Calu3 (cell line): Measurements from ENCODE around the gene DOC2B. TPM values are rescaled to one million over a fixed set of nuclear protein-coding genes. Genes with fewer than 3 reads are reported as not detected.

ENCODE experiments used
- BruUV-seq: library from RNA; stranded (reverse); fragments of 400-500 nt; replicated peaks from 2 replicates; lab custom pipeline; 2021; lab: Mats Ljungman, UMichigan
- CTCF ChIA-PET: fragments of 300-600 bp; sonication (Branson Sonifier 250); formaldehyde crosslinking; loops from one replicate; lab custom pipeline; 2022; ENCODE audit warnings: antibody characterized with exemption; lab: Charles Lee
- DNase-seq: peaks from one replicate; pipeline ENCODE4 v3.0.0; 2022
- H3K27ac Mint-ChIP-seq: one replicate; pipeline ENCODE4 v1.8.0; 2022; ENCODE audit warnings: mixed read lengths; ENCODE audit not compliant: unreplicated experiment
- H3K27me3 Mint-ChIP-seq: one replicate; pipeline ENCODE4 v1.8.0; 2022; ENCODE audit warnings: mixed read lengths; ENCODE audit not compliant: unreplicated experiment
- H3K36me3 Mint-ChIP-seq: one replicate; pipeline ENCODE4 v1.8.0; 2022; ENCODE audit warnings: mild to moderate bottlenecking, moderate library complexity, mixed read lengths; ENCODE audit not compliant: insufficient read depth, unreplicated experiment
- H3K4me1 Mint-ChIP-seq: one replicate; pipeline ENCODE4 v1.8.0; 2022; ENCODE audit warnings: mild to moderate bottlenecking, low read depth, mixed read lengths; ENCODE audit not compliant: unreplicated experiment
- H3K4me3 Mint-ChIP-seq: one replicate; pipeline ENCODE4 v1.8.0; 2022; ENCODE audit warnings: mild to moderate bottlenecking, low read depth, moderate library complexity, mixed read lengths; ENCODE audit not compliant: unreplicated experiment
- H3K9me3 Mint-ChIP-seq: one replicate; pipeline ENCODE4 v1.8.0; 2022; ENCODE audit warnings: low read depth, mixed read lengths; ENCODE audit not compliant: unreplicated experiment
- CTCF ChIP-seq: fragments of 200-600 bp; IDR thresholded peaks from one replicate; pipeline ENCODE4 v1.8.0; 2022; ENCODE audit warnings: antibody characterized with exemption; ENCODE audit not compliant: unreplicated experiment
- intact Hi-C: fragments of 100-400 bp; cut with micrococcal nuclease; formaldehyde crosslinking; loops from one replicate; pipeline ENCODE4 v1.10.0; 2022; ENCODE audit not compliant: unreplicated experiment
- total RNA-seq: library from RNA; stranded (reverse); gene quantifications from 2 replicates; pipeline ENCODE4 v1.2.3, GENCODE V29; 2022

Gene DOC2B
- total RNA-seq, 1 experiment from 2014 or later, result 0.24 TPM

DNA sequence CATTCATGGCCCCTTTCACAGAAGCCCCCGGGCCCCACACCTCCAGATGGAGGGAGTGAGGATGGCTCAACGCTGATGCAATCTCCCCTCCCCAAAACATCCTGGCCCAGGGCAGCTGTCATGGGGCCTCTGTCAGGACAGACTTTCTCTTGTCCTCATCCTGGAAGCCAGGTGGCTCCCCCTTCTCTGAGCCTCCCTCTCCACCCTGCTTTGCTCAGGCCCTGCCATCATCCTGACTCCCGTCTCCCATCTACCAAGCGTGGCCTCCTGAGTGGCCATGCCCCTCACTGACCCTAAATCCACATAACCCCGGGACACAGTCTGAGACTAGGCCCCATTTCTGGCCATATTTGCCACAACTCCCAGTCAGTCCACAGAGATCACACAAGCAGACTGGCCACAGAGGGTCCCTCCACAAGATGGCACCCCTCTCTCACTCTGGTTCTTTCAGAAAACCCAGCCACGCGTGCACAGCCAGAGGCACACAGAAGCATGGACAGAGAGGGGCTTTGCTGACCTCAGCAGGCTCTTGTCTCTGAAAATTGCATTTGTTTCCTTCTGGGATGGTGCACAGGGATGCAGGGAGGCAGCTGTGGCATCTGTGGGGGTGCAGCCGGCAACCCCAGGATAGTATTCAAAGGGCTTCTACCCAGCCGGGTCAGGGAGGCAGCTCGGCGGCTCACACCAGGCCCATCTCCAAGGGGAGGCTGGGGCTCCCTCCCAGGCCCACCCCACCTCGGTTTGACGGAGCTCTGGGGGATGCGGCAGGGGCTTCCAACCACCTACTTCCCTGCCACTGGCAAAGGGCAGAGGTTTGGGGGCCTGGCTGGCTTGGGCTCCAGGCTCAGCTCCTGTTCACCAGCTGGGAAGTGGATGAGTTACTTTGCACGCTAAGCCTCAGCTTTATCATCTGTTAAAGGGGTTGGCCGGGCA lies 16.9 kb downstream of the DOC2B start:
- peak; percentile 42 for DNase-seq
- CTCF ChIA-PET, result interaction anchor here (0.7 to 1.9 kb wide), 5 partner anchors 11 to 71 kb away, joined by 3 to 8 read pairs (median 5); no protein-coding TSS in a partner anchor

DNA sequence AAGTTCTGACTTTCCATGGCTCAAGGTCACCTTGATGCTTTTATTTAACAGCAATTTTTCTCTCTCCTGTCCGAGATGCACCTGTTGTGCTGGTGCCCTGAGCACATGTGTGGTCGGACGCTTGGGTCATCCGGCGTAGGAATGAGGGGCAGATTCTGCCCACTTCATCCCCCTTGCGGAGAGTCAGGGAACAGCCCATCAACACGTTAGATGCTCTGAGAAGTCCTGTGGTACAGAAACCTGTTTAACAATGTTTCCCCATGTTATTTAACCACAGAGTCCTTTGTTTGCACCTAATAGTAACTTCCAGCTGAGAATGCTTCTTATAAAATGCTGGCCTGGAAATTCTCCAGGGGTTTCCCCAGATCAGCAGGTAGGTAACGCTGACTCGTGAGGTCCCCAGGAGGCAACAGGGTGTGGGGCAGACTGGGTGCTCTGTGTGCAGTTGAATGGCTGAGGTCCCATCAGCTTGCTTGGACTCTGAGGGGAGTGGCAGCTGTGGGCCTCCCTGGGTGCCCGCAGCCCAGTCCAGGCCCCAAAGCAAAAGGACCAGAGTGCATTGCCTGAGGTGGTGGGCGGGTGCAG lies 17.8 kb downstream of the DOC2B start:
- peak; percentile 23 for TF ChIP-seq CTCF
- Mint-ChIP-seq H3K4me3 (no peak overlapping the region), H3K27me3 (peaks cover 25% of the 10 kb centered on the region), H3K27ac (no peak overlapping the region), H3K9me3 (no peaks in the 10 kb centered on the region), H3K4me1 (no peaks in the 10 kb centered on the region), H3K36me3 (peaks cover 5% of the 10 kb centered on the region)
- no TSS peak for BruUV-seq
- peak; percentile 42 for DNase-seq
- intact Hi-C loops, result no loop called here
- CTCF ChIA-PET, result no interaction called here

More for the DNA sequence above, 16.9 kb downstream of the DOC2B start:
- peaks cover 5% of the 10 kb centered on the region for H3K36me3 Mint-ChIP-seq
- no peaks in the 10 kb centered on the region for H3K9me3 Mint-ChIP-seq
- TF ChIP-seq CTCF, result no peak
- peaks cover 25% of the 10 kb centered on the region for H3K27me3 Mint-ChIP-seq
- H3K4me3 Mint-ChIP-seq, result no peak overlapping the region
- no peak overlapping the region for H3K27ac Mint-ChIP-seq
- intact Hi-C loops, result no loop called here
- no TSS peak for BruUV-seq
- H3K4me1 Mint-ChIP-seq, result no peaks in the 10 kb centered on the region

GRCh38 chr17:162689-163088 lies 18.8 kb downstream of the DOC2B start:
- Mint-ChIP-seq H3K9me3 (no peaks in the 10 kb centered on the region), H3K27me3 (peaks cover 25% of the 10 kb centered on the region), H3K27ac (no peak overlapping the region), H3K36me3 (peaks cover 5% of the 10 kb centered on the region), H3K4me3 (no peak overlapping the region), H3K4me1 (no peaks in the 10 kb centered on the region)
- TF ChIP-seq CTCF, result no peak
- BruUV-seq, result no TSS peak
- no peak for DNase-seq
- CTCF ChIA-PET, result no interaction called here
- intact Hi-C loops, result no loop called here

- no peaks in the 10 kb centered on the region for H3K9me3 Mint-ChIP-seq
- no peak overlapping the region for H3K27ac Mint-ChIP-seq
- peaks cover 5% of the 10 kb centered on the region for H3K36me3 Mint-ChIP-seq
- no TSS peak for BruUV-seq
- TF ChIP-seq CTCF, result no peak
- H3K4me1 Mint-ChIP-seq, result no peaks in the 10 kb centered on the region
- no peak overlapping the region for H3K4me3 Mint-ChIP-seq
- CTCF ChIA-PET, result no interaction called here
- intact Hi-C loops, result no loop called here
- no peak for DNase-seq
- H3K27me3 Mint-ChIP-seq, result peaks cover 25% of the 10 kb centered on the region
Observed at GRCh38 chr17:161481-161880, 20.0 kb downstream of the DOC2B start.
